HepG2 (cell line): ENCODE measurements around the gene CDX2. TPM values are rescaled to one million over a fixed set of nuclear protein-coding genes. Genes with fewer than 3 reads are reported as not detected.

Experiments used
- ATAC-seq: fragments of 200-7000 bp; cut with Tn5 transposase; 3 replicates; pipeline ENCODE4 v1.9.1; 2020; ENCODE audit warnings: mild to moderate bottlenecking, moderate library complexity
- BruUV-seq: library from RNA; stranded (reverse); fragments of 400-500 nt; replicated peaks from 2 replicates; lab custom pipeline; 2021; lab: Mats Ljungman, UMichigan
- CTCF ChIA-PET: fragments of 300-600 bp; formaldehyde crosslinking; extraction: SDS; loops from one replicate; lab custom pipeline; 2021; ENCODE audit warnings: low total read pairs, inconsistent platforms, low intra/inter-chr PET ratio; lab: Yijun Ruan, JAX
- POLR2A ChIA-PET: fragments of 350-600 bp; sonication (Branson Sonifier 250); formaldehyde crosslinking; loops from one replicate; lab custom pipeline; 2020; ENCODE audit warnings: antibody characterized with exemption, inconsistent platforms; lab: Yijun Ruan, JAX
- DNase-seq: peaks from one replicate; pipeline ENCODE4 v3.0.0-alpha.2; 2015; ENCODE audit warnings: low spot score
- FAIRE-seq: peaks from 3 replicates; lab custom pipeline; 2011; peaks lifted over from hg19 to GRCh38; lab: Jason Lieb, UNC
- H2AFZ ChIP-seq: one replicate; pipeline ENCODE4 v1.6.1; 2011; ENCODE audit warnings: low read length, inconsistent platforms
- H3K27ac ChIP-seq: fragments of 300-600 bp; 3 replicates; pipeline ENCODE4 v1.8.0; 2011; ENCODE audit warnings: mixed run types, mild to moderate bottlenecking, mixed read lengths, low read length, inconsistent platforms; ENCODE audit not compliant: insufficient read depth; ENCODE audit errors: extremely low read length
- H3K27me3 ChIP-seq, 2 experiments: fragments of 200-600 bp in 1 of 2; 2 replicates in 1 of 2; 3 replicates in 1 of 2; pipeline versions ENCODE4 v1.6.0 to v1.8.0; 2011; ENCODE audit warnings: low read length in 2 of 2, mild to moderate bottlenecking in 2 of 2, moderate library complexity in 2 of 2, inconsistent platforms in 1 of 2; ENCODE audit not compliant: insufficient read depth in 2 of 2, control insufficient read depth in 1 of 2
- H3K36me3 ChIP-seq, 2 experiments: fragments of 200-600 bp in 1 of 2; replicated peaks in 1 of 2; 2 replicates in 1 of 2; 3 replicates in 1 of 2; pipeline versions ENCODE4 v1.5.1 to v1.8.0; 2011; ENCODE audit warnings: low read length in 2 of 2, inconsistent platforms in 1 of 2; ENCODE audit not compliant: insufficient read depth in 2 of 2, control insufficient read depth in 1 of 2
- H3K4me1 ChIP-seq: 2 replicates; pipeline ENCODE4 v1.5.1; 2012; ENCODE audit warnings: low read length, inconsistent platforms; ENCODE audit not compliant: insufficient read depth
- H3K4me2 ChIP-seq: 2 replicates; pipeline ENCODE4 v1.6.0; 2011; ENCODE audit warnings: low read depth, low read length, inconsistent platforms
- H3K4me3 ChIP-seq, 3 experiments: fragments of 200-600 bp in 1 of 3; sonication (generic), shearing (Covaris generic) in 1 of 3; replicated peaks in 1 of 3; 2 replicates each; pipeline ENCODE4 v1.5.1; 2011 to 2016; ENCODE audit warnings: low read length in 3 of 3, inconsistent platforms in 2 of 3, low read depth in 2 of 3, mild to moderate bottlenecking in 2 of 3, control low read depth in 1 of 3, mixed read lengths in 1 of 3; ENCODE audit not compliant: insufficient read depth in 1 of 3
- H3K79me2 ChIP-seq: one replicate; pipeline ENCODE4 v1.6.1; 2011; ENCODE audit warnings: low read length, inconsistent platforms; ENCODE audit not compliant: insufficient read depth
- H3K9ac ChIP-seq: 2 replicates; pipeline ENCODE4 v1.6.0; 2011; ENCODE audit warnings: mild to moderate bottlenecking, low read depth, low read length, inconsistent platforms; ENCODE audit not compliant: insufficient read depth
- H3K9me3 ChIP-seq: 2 replicates; pipeline ENCODE4 v1.5.1; 2012; ENCODE audit warnings: mild to moderate bottlenecking, low read length
- H4K20me1 ChIP-seq: 2 replicates; pipeline ENCODE4 v1.6.0; 2011; ENCODE audit warnings: inconsistent platforms, mild to moderate bottlenecking, low read length, moderate library complexity; ENCODE audit not compliant: insufficient read depth
- KDM4B ChIP-seq: sonication (generic); formaldehyde crosslinking; IDR thresholded peaks from 2 replicates; pipeline ENCODE4 v1.4.0; 2020; ENCODE audit warnings: missing genetic modification reagents
- KLF16 ChIP-seq, 2 experiments: sonication (generic) in 1 of 2; formaldehyde crosslinking in 1 of 2; IDR thresholded peaks; 2 replicates each; pipeline versions ENCODE4 v1.6.1 to v1.8.0; 2016 to 2023; ENCODE audit warnings: missing genetic modification reagents in 2 of 2, missing compliant biosample characterization in 1 of 2
- ZNF274 ChIP-seq: sonication (generic); formaldehyde crosslinking; IDR thresholded peaks from 2 replicates; pipeline ENCODE4 v1.5.1; 2020; ENCODE audit warnings: mild to moderate bottlenecking, missing genetic modification reagents
- ZNF564 ChIP-seq: sonication (generic); formaldehyde crosslinking; IDR thresholded peaks from 2 replicates; pipeline ENCODE4 v1.8.1; 2023; ENCODE audit warnings: mild to moderate bottlenecking, missing genetic modification reagents
- WGBS: methylation state at CpG from one replicate; pipeline ENCODE4 v1.1.6; 2017; ENCODE audit warnings: low lambda C conversion rate; 5-methylcytosine and 5-hydroxymethylcytosine counted together
- in situ Hi-C: cut with HindIII; loops from 2 replicates; pipeline ENCODE4 v1.10.0; 2017; ENCODE audit warnings: low pct_unique_long_range_greater_than_20kb; ENCODE audit not compliant: extremely low pct_ligation_motif_present
- intact Hi-C: fragments of 100-400 bp; cut with micrococcal nuclease; formaldehyde crosslinking; loops from one replicate; pipeline ENCODE4 v1.10.0; 2022; ENCODE audit not compliant: unreplicated experiment
- polyA plus RNA-seq, 8 experiments: library from polyadenylated mRNA; depleted of rRNA in 3 of 8; stranded (reverse) in 7 of 8; unstranded in 1 of 8; fragments of >200 nt; fragmentation: Illumina TruSeq in 4 of 8; extraction: Trizol in 4 of 8; gene quantifications; 2 replicates each; pipeline versions ENCODE4 v1.2.1 to v1.2.3, GENCODE V29; 2011 to 2016; ENCODE audit warnings: low read depth in 4 of 8, missing spikeins in 1 of 8, mixed read lengths in 1 of 8; ENCODE audit not compliant: insufficient read depth in 1 of 8
- total RNA-seq, 5 experiments: library from RNA; depleted of rRNA; stranded (reverse); fragments of >200 nt; fragmentation: Illumina TruSeq; extraction: Trizol; gene quantifications; 2 replicates each; pipeline ENCODE4 v1.2.3, GENCODE V29; 2016; ENCODE audit warnings: low read depth in 1 of 5

CDX2 gene
- total and polyA plus RNA-seq, 2 of the 13 experiments (the other 11 are each of a cell fraction or from before 2014, with no cell fraction given): 0.04 TPM; not detected in 1

DNA sequence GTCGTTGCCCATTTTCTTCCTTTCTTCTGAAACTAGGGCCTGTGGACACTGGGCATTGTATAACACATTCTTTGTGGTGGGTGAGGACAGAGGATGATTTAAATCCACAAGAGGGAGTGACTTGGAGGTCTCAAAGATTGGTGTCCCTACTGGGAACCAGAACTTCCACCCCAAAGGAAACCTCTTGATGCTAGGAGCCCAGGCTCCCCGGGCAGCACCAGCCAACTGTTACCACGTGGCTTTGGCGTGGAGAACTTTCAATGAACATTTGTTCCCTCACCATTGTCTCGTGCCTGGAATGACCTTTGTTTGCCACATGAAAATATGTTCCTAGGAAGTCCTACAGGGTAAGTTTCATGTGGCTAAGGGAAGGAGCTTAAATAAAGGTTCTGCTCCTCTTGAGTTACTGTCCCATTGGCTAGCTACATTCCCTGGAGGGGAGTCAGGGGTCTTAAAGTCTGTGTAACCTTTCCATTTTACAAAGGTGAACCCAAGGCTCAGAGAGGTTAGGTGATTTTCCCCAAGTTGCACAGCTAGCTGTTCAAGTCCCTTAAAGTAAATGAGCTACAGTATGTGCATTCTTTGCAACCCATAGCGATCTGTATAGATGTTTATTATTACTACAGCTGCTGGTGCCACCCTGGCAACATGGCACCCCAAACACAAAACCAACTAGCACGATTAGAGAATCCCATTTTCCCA lies 5.0 kb upstream of the CDX2 start:
- no peak for TF ChIP-seq KLF16 (CRISPR knock-in tag; IDR thresholded peaks at IDR 0.05)
- no peak for TF ChIP-seq KDM4B (CRISPR knock-in tag)
- no peak overlapping the region for H3K9ac ChIP-seq
- ATAC-seq (no peak), DNase-seq (no peak), FAIRE-seq (no peak)
- no peak overlapping the region for H3K27ac ChIP-seq
- WGBS: 35% methylated on average over 7 of the region's 7 CpGs
- no peaks in the 10 kb centered on the region for H3K9me3 ChIP-seq
- H3K36me3 ChIP-seq: no peaks in the 10 kb centered on the region
- peaks cover 5 to 65% of the 10 kb centered on the region in 2 experiments; a peak in 4 of 5 replicates for H3K27me3 ChIP-seq
- intact Hi-C loops: no loop called here
- H3K4me3 ChIP-seq: no peak overlapping the region
- no peak overlapping the region for H2AFZ ChIP-seq
- H3K4me2 ChIP-seq: no peak overlapping the region
- H3K4me1 ChIP-seq: peaks cover 5% of the 10 kb centered on the region; the same call in 1 of the 2 replicates
- no peaks in the 10 kb centered on the region for H3K79me2 ChIP-seq
- no TSS peak for BruUV-seq
- POLR2A ChIA-PET: no interaction called here
- H4K20me1 ChIP-seq: no peaks in the 10 kb centered on the region
- in situ Hi-C loops: loop anchor here (10.0 to 25.0 kb wide), 2 partner anchors 609 to 1012 kb away; no protein-coding TSS in a partner anchor
- CTCF ChIA-PET: no interaction called here

DNA sequence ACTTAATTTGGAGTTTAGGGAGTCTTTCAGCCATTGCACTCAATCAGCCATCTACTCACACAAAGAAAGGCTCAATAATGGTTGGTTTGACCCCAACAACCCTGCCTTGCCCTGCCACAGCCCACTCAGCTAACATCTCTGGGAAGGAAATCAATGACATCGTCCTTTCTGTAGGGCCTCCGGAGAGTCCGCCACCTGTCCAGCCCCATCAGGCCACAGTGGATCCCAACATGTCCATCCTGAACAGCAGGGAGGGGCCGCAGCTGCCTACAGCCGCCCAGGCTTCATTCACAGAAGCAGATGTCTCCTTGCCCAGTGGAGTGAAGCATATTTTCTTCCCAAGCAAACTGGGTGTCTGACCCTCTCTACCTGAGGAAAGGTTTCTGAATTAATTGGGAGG lies 4.2 kb upstream of the CDX2 start:
- Histone ChIP-seq H3K27me3 (peaks cover 10 to 67% of the 10 kb centered on the region in 2 experiments), H3K9ac (no peak overlapping the region), H3K79me2 (no peaks in the 10 kb centered on the region), H3K36me3 (no peaks in the 10 kb centered on the region), H2AFZ (no peak overlapping the region), H3K4me2 (no peak overlapping the region), H3K9me3 (no peaks in the 10 kb centered on the region), H3K27ac (no peak overlapping the region), H3K4me3 (no peak overlapping the region), H3K4me1 (peaks cover 13% of the 10 kb centered on the region; the same call in 1 of the 2 replicates), H4K20me1 (no peaks in the 10 kb centered on the region)
- TF ChIP-seq ZNF564 (CRISPR knock-in tag): no peak
- TF ChIP-seq ZNF274 (CRISPR knock-in tag): no peak
- intact Hi-C loops (no loop called here), in situ Hi-C loops (loop anchor here (10.0 to 25.0 kb wide), 2 partner anchors 608 to 1011 kb away; no protein-coding TSS in a partner anchor)
- no TSS peak for BruUV-seq
- WGBS: 85% methylated on average over 2 of the region's 5 CpGs
- CTCF ChIA-PET: no interaction called here
- DNase-seq (no peak), ATAC-seq (no peak), FAIRE-seq (no peak)
- POLR2A ChIA-PET: no interaction called here
